ENCODE measurements around the gene LRRC55.

The LRRC55 gene

DNA sequence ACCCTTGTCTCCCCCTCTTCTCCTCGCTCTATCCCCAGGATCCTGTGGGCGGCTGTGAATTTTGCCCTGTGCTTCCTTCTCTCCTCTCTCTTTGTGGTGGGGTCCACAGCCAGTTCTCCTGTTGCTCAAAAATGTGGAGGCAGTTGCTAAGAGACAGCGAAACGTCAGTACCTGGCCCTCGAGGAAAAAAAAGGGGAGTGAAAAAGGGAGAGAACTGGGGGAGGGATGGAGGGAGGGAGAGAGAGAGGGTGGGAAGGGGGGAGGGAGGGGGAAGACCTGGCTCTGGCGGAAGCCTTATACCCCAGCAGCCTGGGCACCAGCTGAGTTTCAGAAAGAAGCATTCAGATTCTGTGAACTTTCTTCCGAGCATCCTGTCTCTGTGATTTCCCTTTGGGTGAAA is 2.1 kb upstream of the LRRC55 start:
- H3K4me1 ChIP-seq (ENCODE audit: control insufficient read depth, insufficient read depth, low read length), result peaks cover 23% of the 10 kb centered on the region
- H3K9ac ChIP-seq (ENCODE audit: low read length in 2 of 2), result no peak overlapping the region
- H3K9me3 ChIP-seq (ENCODE audit: control insufficient read depth in 2 of 2, low read length in 2 of 2), result no peaks in the 10 kb centered on the region
- no peak overlapping the region for H3K27ac ChIP-seq (ENCODE audit: low read length)
- no peak overlapping the region for H3K4me3 ChIP-seq (ENCODE audit: low read length in 2 of 2)
- H3K36me3 ChIP-seq (ENCODE audit: control insufficient read depth in 2 of 2, insufficient read depth in 2 of 2, low read length in 2 of 2), result no peaks in the 10 kb centered on the region
- H3K27me3 ChIP-seq (ENCODE audit: control insufficient read depth in 1 of 2, insufficient read depth in 2 of 2, low read length in 2 of 2), result peaks cover 14 to 17% of the 10 kb centered on the region in 2 donors

- Histone ChIP-seq H3K36me3 (ENCODE audit: control insufficient read depth in 2 of 2, insufficient read depth in 2 of 2, low read length in 2 of 2) (no peaks in the 10 kb centered on the region), H3K27ac (ENCODE audit: low read length) (no peak overlapping the region), H3K27me3 (ENCODE audit: control insufficient read depth in 1 of 2, insufficient read depth in 2 of 2, low read length in 2 of 2) (peaks cover 14 to 17% of the 10 kb centered on the region in 2 donors), H3K9me3 (ENCODE audit: control insufficient read depth in 2 of 2, low read length in 2 of 2) (no peaks in the 10 kb centered on the region), H3K4me3 (ENCODE audit: low read length in 2 of 2) (peak overlapping the region in 1 of 2 donors; percentile 8), H3K4me1 (ENCODE audit: control insufficient read depth, insufficient read depth, low read length) (peaks cover 23% of the 10 kb centered on the region), H3K9ac (ENCODE audit: low read length in 2 of 2) (no peak overlapping the region)
These were observed 1.6 kb upstream of the LRRC55 start for GRCh38 chr11:57180081-57180561.

- Histone ChIP-seq H3K27me3 (ENCODE audit: control insufficient read depth in 1 of 2, insufficient read depth in 2 of 2, low read length in 2 of 2) (peaks cover 14 to 17% of the 10 kb centered on the region in 2 donors), H3K9ac (ENCODE audit: low read length in 2 of 2) (no peak overlapping the region), H3K36me3 (ENCODE audit: control insufficient read depth in 2 of 2, insufficient read depth in 2 of 2, low read length in 2 of 2) (no peaks in the 10 kb centered on the region), H3K9me3 (ENCODE audit: control insufficient read depth in 2 of 2, low read length in 2 of 2) (no peaks in the 10 kb centered on the region), H3K27ac (ENCODE audit: low read length) (no peak overlapping the region), H3K4me1 (ENCODE audit: control insufficient read depth, insufficient read depth, low read length) (peaks cover 23% of the 10 kb centered on the region), H3K4me3 (ENCODE audit: low read length in 2 of 2) (no peak overlapping the region)
These were observed 789 bp upstream of the LRRC55 start for GRCh38 chr11:57180964-57181363.

DNA sequence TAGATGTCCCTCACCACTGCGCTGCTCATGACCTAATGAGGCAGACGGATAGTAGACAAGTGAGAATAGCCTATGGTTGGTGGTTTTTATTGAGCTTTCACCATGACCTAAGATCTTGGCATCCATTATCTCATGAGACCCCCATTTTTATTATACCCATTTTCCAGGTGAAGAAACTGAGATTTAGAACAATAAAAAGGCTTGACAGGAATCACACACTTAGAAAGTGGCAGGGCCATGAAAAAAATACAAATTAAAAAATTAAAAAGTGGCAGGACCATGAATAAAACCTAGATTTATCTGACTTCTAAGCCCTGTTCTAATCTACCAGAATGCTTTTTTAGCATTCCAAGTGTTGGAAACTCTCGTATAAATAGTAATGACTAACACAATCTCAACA is 1.1 kb downstream of the LRRC55 start:
- Histone ChIP-seq H3K9me3 (ENCODE audit: control insufficient read depth in 2 of 2, low read length in 2 of 2) (no peaks in the 10 kb centered on the region), H3K4me1 (ENCODE audit: control insufficient read depth, insufficient read depth, low read length) (peaks cover 23% of the 10 kb centered on the region), H3K36me3 (ENCODE audit: control insufficient read depth in 2 of 2, insufficient read depth in 2 of 2, low read length in 2 of 2) (no peaks in the 10 kb centered on the region), H3K4me3 (ENCODE audit: low read length in 2 of 2) (no peak overlapping the region), H3K27ac (ENCODE audit: low read length) (no peak overlapping the region), H3K27me3 (ENCODE audit: control insufficient read depth in 1 of 2, insufficient read depth in 2 of 2, low read length in 2 of 2) (peaks cover 14 to 17% of the 10 kb centered on the region in 2 donors), H3K9ac (ENCODE audit: low read length in 2 of 2) (no peak overlapping the region)

GRCh38 chr11:57190548-57190947 is 8.8 kb downstream of the LRRC55 start:
- H3K4me1 ChIP-seq (ENCODE audit: control insufficient read depth, insufficient read depth, low read length), result no peaks in the 10 kb centered on the region
- H3K9me3 ChIP-seq (ENCODE audit: control insufficient read depth in 2 of 2, low read length in 2 of 2), result no peaks in the 10 kb centered on the region
- H3K9ac ChIP-seq (ENCODE audit: low read length in 2 of 2), result no peak overlapping the region
- H3K27ac ChIP-seq (ENCODE audit: low read length), result no peak overlapping the region
- H3K4me3 ChIP-seq (ENCODE audit: low read length in 2 of 2), result no peak overlapping the region
- no peaks in the 10 kb centered on the region for H3K36me3 ChIP-seq (ENCODE audit: control insufficient read depth in 2 of 2, insufficient read depth in 2 of 2, low read length in 2 of 2)
- no peaks in the 10 kb centered on the region for H3K27me3 ChIP-seq (ENCODE audit: control insufficient read depth in 1 of 2, insufficient read depth in 2 of 2, low read length in 2 of 2)

- H3K36me3 ChIP-seq (ENCODE audit: control insufficient read depth in 2 of 2, insufficient read depth in 2 of 2, low read length in 2 of 2), result no peaks in the 10 kb centered on the region
- no peaks in the 10 kb centered on the region for H3K4me1 ChIP-seq (ENCODE audit: control insufficient read depth, insufficient read depth, low read length)
- no peak overlapping the region for H3K27ac ChIP-seq (ENCODE audit: low read length)
- no peak overlapping the region for H3K9ac ChIP-seq (ENCODE audit: low read length in 2 of 2)
- H3K27me3 ChIP-seq (ENCODE audit: control insufficient read depth in 1 of 2, insufficient read depth in 2 of 2, low read length in 2 of 2), result no peaks in the 10 kb centered on the region
- H3K9me3 ChIP-seq (ENCODE audit: control insufficient read depth in 2 of 2, low read length in 2 of 2), result no peaks in the 10 kb centered on the region
- no peak overlapping the region for H3K4me3 ChIP-seq (ENCODE audit: low read length in 2 of 2)
These were observed 9.8 kb downstream of the LRRC55 start for GRCh38 chr11:57191311-57192219.

GRCh38 chr11:57192316-57192715 is 10.6 kb downstream of the LRRC55 start:
- no peak overlapping the region for H3K4me3 ChIP-seq (ENCODE audit: low read length in 2 of 2)
- H3K36me3 ChIP-seq (ENCODE audit: control insufficient read depth in 2 of 2, insufficient read depth in 2 of 2, low read length in 2 of 2), result no peaks in the 10 kb centered on the region
- no peaks in the 10 kb centered on the region for H3K27me3 ChIP-seq (ENCODE audit: control insufficient read depth in 1 of 2, insufficient read depth in 2 of 2, low read length in 2 of 2)
- H3K9me3 ChIP-seq (ENCODE audit: control insufficient read depth in 2 of 2, low read length in 2 of 2), result no peaks in the 10 kb centered on the region
- H3K27ac ChIP-seq (ENCODE audit: low read length), result no peak overlapping the region
- H3K9ac ChIP-seq (ENCODE audit: low read length in 2 of 2), result no peak overlapping the region
- no peaks in the 10 kb centered on the region for H3K4me1 ChIP-seq (ENCODE audit: control insufficient read depth, insufficient read depth, low read length)

- no peaks in the 10 kb centered on the region for H3K36me3 ChIP-seq (ENCODE audit: control insufficient read depth in 2 of 2, insufficient read depth in 2 of 2, low read length in 2 of 2)
- no peak overlapping the region for H3K4me3 ChIP-seq (ENCODE audit: low read length in 2 of 2)
- H3K4me1 ChIP-seq (ENCODE audit: control insufficient read depth, insufficient read depth, low read length), result peaks cover 4% of the 10 kb centered on the region
- H3K9me3 ChIP-seq (ENCODE audit: control insufficient read depth in 2 of 2, low read length in 2 of 2), result no peaks in the 10 kb centered on the region
- H3K27ac ChIP-seq (ENCODE audit: low read length), result no peak overlapping the region
- H3K9ac ChIP-seq (ENCODE audit: low read length in 2 of 2), result no peak overlapping the region
- no peaks in the 10 kb centered on the region for H3K27me3 ChIP-seq (ENCODE audit: control insufficient read depth in 1 of 2, insufficient read depth in 2 of 2, low read length in 2 of 2)
These were observed 14.8 kb downstream of the LRRC55 start for GRCh38 chr11:57196596-57196995.

DNA sequence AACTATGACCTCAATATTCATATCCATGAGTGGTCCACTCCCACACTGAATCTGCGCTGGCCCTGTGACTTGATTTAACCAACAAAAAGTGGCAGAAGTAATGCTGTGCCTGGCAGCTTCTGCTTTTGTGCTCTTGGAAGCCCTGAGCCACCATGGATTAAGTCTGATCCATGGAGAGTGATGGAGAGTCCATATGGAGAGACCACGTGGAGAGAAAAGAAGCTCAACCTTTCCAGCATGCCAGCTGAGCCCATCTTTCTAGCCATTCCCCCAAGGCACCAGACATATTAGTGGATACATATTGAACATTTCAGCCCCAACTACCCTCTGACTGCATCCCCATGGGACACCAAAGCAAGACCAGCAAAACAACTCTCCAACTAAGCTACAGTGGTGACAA is 16.0 kb downstream of the LRRC55 start:
- Histone ChIP-seq H3K4me1 (ENCODE audit: control insufficient read depth, insufficient read depth, low read length) (peaks cover 11% of the 10 kb centered on the region), H3K36me3 (ENCODE audit: control insufficient read depth in 2 of 2, insufficient read depth in 2 of 2, low read length in 2 of 2) (no peaks in the 10 kb centered on the region), H3K4me3 (ENCODE audit: low read length in 2 of 2) (no peak overlapping the region), H3K9ac (ENCODE audit: low read length in 2 of 2) (no peak overlapping the region), H3K9me3 (ENCODE audit: control insufficient read depth in 2 of 2, low read length in 2 of 2) (no peaks in the 10 kb centered on the region), H3K27me3 (ENCODE audit: control insufficient read depth in 1 of 2, insufficient read depth in 2 of 2, low read length in 2 of 2) (no peaks in the 10 kb centered on the region), H3K27ac (ENCODE audit: low read length) (no peak overlapping the region)

- H3K9ac ChIP-seq (ENCODE audit: low read length in 2 of 2), result no peak overlapping the region
- peaks cover 13% of the 10 kb centered on the region for H3K4me1 ChIP-seq (ENCODE audit: control insufficient read depth, insufficient read depth, low read length)
- no peaks in the 10 kb centered on the region for H3K27me3 ChIP-seq (ENCODE audit: control insufficient read depth in 1 of 2, insufficient read depth in 2 of 2, low read length in 2 of 2)
- H3K4me3 ChIP-seq (ENCODE audit: low read length in 2 of 2), result no peak overlapping the region
- no peaks in the 10 kb centered on the region for H3K36me3 ChIP-seq (ENCODE audit: control insufficient read depth in 2 of 2, insufficient read depth in 2 of 2, low read length in 2 of 2)
- H3K9me3 ChIP-seq (ENCODE audit: control insufficient read depth in 2 of 2, low read length in 2 of 2), result no peaks in the 10 kb centered on the region
- no peak overlapping the region for H3K27ac ChIP-seq (ENCODE audit: low read length)
These were observed 17.6 kb downstream of the LRRC55 start for GRCh38 chr11:57199330-57199729.

- H3K4me1 ChIP-seq (ENCODE audit: control insufficient read depth, insufficient read depth, low read length), result peaks cover 13% of the 10 kb centered on the region
- no peaks in the 10 kb centered on the region for H3K27me3 ChIP-seq (ENCODE audit: control insufficient read depth in 1 of 2, insufficient read depth in 2 of 2, low read length in 2 of 2)
- no peaks in the 10 kb centered on the region for H3K36me3 ChIP-seq (ENCODE audit: control insufficient read depth in 2 of 2, insufficient read depth in 2 of 2, low read length in 2 of 2)
- no peak overlapping the region for H3K9ac ChIP-seq (ENCODE audit: low read length in 2 of 2)
- H3K27ac ChIP-seq (ENCODE audit: low read length), result no peak overlapping the region
- no peak overlapping the region for H3K4me3 ChIP-seq (ENCODE audit: low read length in 2 of 2)
- H3K9me3 ChIP-seq (ENCODE audit: control insufficient read depth in 2 of 2, low read length in 2 of 2), result no peaks in the 10 kb centered on the region
These were observed 19.2 kb downstream of the LRRC55 start for GRCh38 chr11:57200917-57201316.

All from stomach smooth muscle (tissue), 2 donors.